HCT116 (cell line): ENCODE results near the gene OTOG.

Source experiments
- EZH2 ChIP-seq: fragments of 200-600 bp; sonication (generic); IDR thresholded peaks from 2 replicates; pipeline ENCODE4 v1.6.1; 2017; ENCODE audit warnings: antibody characterized with exemption, mixed run types
- TF ChIP-seq, protein P1 (sequence below), 3 experiments: fragments of 200-600 bp in 1 of 3; sonication (generic) in 1 of 3; IDR thresholded peaks in 2 of 3; conservative IDR thresholded peaks in 1 of 3; 2 replicates each; pipeline ENCODE4 v1.5.1; 2012 to 2017; ENCODE audit warnings: low read depth in 2 of 3, low read length in 2 of 3, antibody characterized with exemption in 1 of 3, borderline replicate concordance in 1 of 3, control low read depth in 1 of 3, mild to moderate bottlenecking in 1 of 3, mixed read lengths in 1 of 3, mixed run types in 1 of 3, moderate library complexity in 1 of 3; ENCODE audit not compliant: insufficient read depth in 1 of 3

DNA sequence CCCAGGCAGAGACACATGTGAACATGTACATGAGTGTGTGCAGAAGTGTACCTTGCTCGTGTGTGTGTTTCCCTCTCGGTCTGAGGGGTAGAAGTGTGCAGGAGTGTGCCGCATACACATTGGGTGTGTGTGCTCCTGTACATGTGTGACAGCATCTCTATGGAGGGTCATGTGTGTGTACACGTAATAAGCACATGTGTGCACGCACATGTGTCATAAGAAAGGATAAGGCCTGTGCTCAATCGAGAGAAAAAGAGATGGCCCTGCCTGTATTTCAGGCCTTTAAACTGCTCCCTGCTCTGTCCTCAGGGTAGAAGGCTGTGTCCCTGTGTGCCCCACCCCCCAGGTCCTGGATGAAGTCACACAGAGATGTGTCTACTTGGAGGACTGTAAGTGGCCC lies 61.8 kb downstream of the OTOG start:
- TF ChIP-seq EZH2 = no peak
- TF ChIP-seq, protein P1, sequence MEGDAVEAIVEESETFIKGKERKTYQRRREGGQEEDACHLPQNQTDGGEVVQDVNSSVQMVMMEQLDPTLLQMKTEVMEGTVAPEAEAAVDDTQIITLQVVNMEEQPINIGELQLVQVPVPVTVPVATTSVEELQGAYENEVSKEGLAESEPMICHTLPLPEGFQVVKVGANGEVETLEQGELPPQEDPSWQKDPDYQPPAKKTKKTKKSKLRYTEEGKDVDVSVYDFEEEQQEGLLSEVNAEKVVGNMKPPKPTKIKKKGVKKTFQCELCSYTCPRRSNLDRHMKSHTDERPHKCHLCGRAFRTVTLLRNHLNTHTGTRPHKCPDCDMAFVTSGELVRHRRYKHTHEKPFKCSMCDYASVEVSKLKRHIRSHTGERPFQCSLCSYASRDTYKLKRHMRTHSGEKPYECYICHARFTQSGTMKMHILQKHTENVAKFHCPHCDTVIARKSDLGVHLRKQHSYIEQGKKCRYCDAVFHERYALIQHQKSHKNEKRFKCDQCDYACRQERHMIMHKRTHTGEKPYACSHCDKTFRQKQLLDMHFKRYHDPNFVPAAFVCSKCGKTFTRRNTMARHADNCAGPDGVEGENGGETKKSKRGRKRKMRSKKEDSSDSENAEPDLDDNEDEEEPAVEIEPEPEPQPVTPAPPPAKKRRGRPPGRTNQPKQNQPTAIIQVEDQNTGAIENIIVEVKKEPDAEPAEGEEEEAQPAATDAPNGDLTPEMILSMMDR (IDR thresholded peaks at IDR 0.05 in 2 of 3, conservative IDR thresholded peaks at IDR 0.05 in 1 of 3; ENCODE audit: borderline replicate concordance in 1 of 3, insufficient read depth in 1 of 3, low read depth in 2 of 3, low read length in 2 of 3) = no peak
